Aorta (tissue), 5 donors: ENCODE data around the gene PDE2A. TPM values are rescaled to one million over a fixed set of nuclear protein-coding genes. Genes with fewer than 3 reads are reported as not detected.
A peak's percentile ranks its signal among the peaks of the same experiment; 100 is the strongest.

Source experiments
- ATAC-seq: fragments of 200-7000 bp; cut with Tn5 transposase; one replicate; pipeline ENCODE4 v1.9.1; 2022; ENCODE audit warnings: moderate library complexity; ENCODE audit not compliant: low FRiP score
- DNase-seq, 2 donors: peaks; one replicate each; pipeline ENCODE4 v3.0.0-alpha.2; 2020
- H3K27ac ChIP-seq, 2 donors: one replicate each; pipeline ENCODE4 v1.5.1; 2013; ENCODE audit warnings: low read length in 2 of 2, mild to moderate bottlenecking in 2 of 2, moderate library complexity in 2 of 2, control low read depth in 1 of 2, inconsistent platforms in 1 of 2, low read depth in 1 of 2
- H3K27me3 ChIP-seq, 2 donors: one replicate each; pipeline ENCODE4 v1.6.1; 2013; ENCODE audit warnings: control low read depth in 1 of 2, low read length in 1 of 2, mild to moderate bottlenecking in 1 of 2, moderate library complexity in 1 of 2; ENCODE audit not compliant: insufficient read depth in 2 of 2, control insufficient read depth in 1 of 2
- H3K36me3 ChIP-seq, 2 donors: one replicate each; pipeline ENCODE4 v1.6.1; 2013; ENCODE audit warnings: control low read depth in 1 of 2, low read length in 1 of 2, mild to moderate bottlenecking in 1 of 2; ENCODE audit not compliant: insufficient read depth in 2 of 2, control insufficient read depth in 1 of 2
- H3K4me1 ChIP-seq, 2 donors: one replicate each; pipeline ENCODE4 v1.6.1; 2013; ENCODE audit warnings: low read length in 2 of 2, control low read depth in 1 of 2, mild to moderate bottlenecking in 1 of 2, moderate library complexity in 1 of 2; ENCODE audit not compliant: insufficient read depth in 2 of 2, control insufficient read depth in 1 of 2
- H3K4me3 ChIP-seq, 2 donors: one replicate each; pipeline ENCODE4 v1.5.1; 2013; ENCODE audit warnings: low read length in 2 of 2, control low read depth in 1 of 2, mild to moderate bottlenecking in 1 of 2
- H3K9me3 ChIP-seq: one replicate; pipeline ENCODE4 v1.6.1; 2013; ENCODE audit warnings: mild to moderate bottlenecking, low read length; ENCODE audit not compliant: control insufficient read depth
- WGBS, 2 donors: extraction: QIAGEN DNeasy Blood & Tissue Kit; methylation state at CpG; one replicate each; pipeline ENCODE4 v1.1.7; 2013; 5-methylcytosine and 5-hydroxymethylcytosine counted together
- intact Hi-C, 2 donors: fragments of 100-400 bp; cut with DNase I; formaldehyde crosslinking; loops; one replicate each; pipeline versions ENCODE4 v1.14.2 to v1.15.0; 2022
- polyA plus RNA-seq, 2 donors: library from polyadenylated mRNA; stranded (reverse); fragments of 200-250 nt; gene quantifications; one replicate each; pipeline ENCODE4 v1.2.3, GENCODE V29; 2013
- total RNA-seq, 2 donors: library from RNA; stranded (reverse); fragmentation: NEBNext Ultra II Directional; extraction: Animal tissue kit (Norgen Biotek cat#: 25700); gene quantifications; one replicate each; pipeline ENCODE4 v1.2.1, GENCODE V29; 2021
- donor health status: healthy with polysubstance abuse.
- donor health status: Bipolar disorder and iron deficiency.
- donor health status: DM: no; HTN: no; CAD: no.
- donor health status: DM: no; HTN: no; CAD: no.
- donor health status: DM: yes; HTN: yes; CAD: no.

Gene PDE2A
- total and polyA plus RNA-seq, 4 donors: 0.38 to 80.8 (median 27.2) TPM

DNA sequence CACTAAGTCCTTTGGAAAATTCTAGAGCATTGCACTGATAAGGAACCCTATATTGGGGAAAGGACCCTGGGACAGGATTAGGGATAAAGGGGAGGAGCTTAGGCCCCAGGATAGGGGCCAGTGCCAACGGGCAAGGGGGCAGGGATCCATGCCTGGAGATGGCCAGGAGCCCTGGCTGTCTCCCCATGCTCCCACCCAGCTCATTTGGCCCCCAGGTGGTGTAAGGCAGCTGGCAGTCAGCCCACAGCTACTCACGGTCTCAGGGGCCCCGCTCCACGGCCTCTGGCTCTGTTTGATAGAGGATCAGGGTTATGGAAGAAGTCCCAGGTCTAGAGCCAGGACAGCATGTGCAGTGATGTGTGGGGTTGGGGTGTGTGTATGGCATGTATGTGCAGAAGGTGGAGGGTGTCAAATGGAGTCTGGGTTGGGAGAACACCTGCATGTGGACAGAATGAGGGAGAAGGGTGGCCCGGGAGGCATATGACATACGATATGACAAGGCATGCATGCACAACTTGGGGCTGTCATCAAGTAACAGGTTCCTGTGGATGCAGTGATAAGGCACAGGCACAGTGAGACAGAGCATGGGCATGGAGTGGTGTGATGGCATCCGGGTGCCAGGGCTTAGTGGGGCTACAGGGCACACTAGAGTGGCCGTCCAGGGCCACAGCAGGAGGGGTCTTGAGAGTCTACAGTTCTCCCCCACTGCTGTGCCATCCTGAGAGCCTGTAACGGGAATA lies 18.4 kb upstream of the PDE2A start:
- Histone ChIP-seq H3K36me3 (peaks cover 0 to 5% of the 10 kb centered on the region in 2 donors), H3K9me3 (no peaks in the 10 kb centered on the region), H3K4me3 (no peak overlapping the region), H3K27me3 (no peaks in the 10 kb centered on the region), H3K27ac (no peak overlapping the region), H3K4me1 (no peaks in the 10 kb centered on the region)
- whole genome bisulfite sequencing, 2 donors: 63 to 74% methylated on average over 9 of the region's 9 CpGs
- ATAC-seq (no peak), DNase-seq (no peak)
- intact Hi-C loops: no loop called here

DNA sequence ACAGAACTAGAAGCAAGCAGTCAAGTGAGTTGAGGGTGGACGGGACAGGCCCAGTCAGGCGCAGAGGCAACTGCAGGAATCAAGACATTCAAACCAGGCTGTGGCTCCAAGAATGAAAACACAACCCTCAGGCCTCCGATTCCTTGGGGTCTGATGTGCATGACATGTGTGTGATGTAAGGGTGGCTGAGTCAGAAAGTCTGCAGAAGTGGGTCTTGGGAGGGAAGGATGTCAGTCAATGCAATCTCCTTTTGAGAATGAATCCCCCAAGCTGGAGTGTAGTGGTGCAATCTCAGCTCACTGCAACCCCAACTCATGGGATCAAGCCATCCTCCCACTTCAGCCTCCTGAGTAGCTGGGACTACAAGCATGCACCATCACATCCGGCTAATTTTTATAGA lies 15.9 kb upstream of the PDE2A start:
- Histone ChIP-seq H3K36me3 (peaks cover 0 to 6% of the 10 kb centered on the region in 2 donors), H3K27me3 (no peaks in the 10 kb centered on the region), H3K9me3 (no peaks in the 10 kb centered on the region), H3K4me3 (no peak overlapping the region), H3K4me1 (no peaks in the 10 kb centered on the region), H3K27ac (no peak overlapping the region)
- 82 to 88% methylated on average over 4 of the region's 4 CpGs for WGBS, 2 donors
- intact Hi-C loops: no loop called here
- no peak for DNase-seq
- ATAC-seq: no peak

DNA sequence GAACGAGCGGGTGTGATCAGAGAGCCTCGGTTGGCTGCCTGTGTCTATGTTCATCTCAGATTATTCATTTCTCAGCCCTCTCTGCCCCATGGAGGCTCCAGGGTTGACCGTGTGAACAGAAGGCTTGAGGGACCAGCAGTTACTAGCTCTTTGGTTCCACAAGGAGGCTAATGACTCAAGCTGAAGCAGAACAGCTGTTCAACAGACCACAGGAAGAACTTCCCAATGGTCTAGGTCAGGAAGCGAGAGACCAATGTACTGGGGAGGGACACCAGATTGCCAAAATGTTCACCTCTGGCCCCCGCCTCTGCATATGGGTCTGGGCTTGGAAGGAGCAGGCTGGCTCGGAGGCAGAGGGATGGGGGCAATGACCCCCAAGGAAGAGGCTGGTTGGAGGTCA lies 14.7 kb upstream of the PDE2A start:
- DNase-seq (no peak), ATAC-seq (no peak)
- no peak overlapping the region for H3K27ac ChIP-seq
- no peaks in the 10 kb centered on the region for H3K27me3 ChIP-seq
- H3K4me1 ChIP-seq: no peaks in the 10 kb centered on the region
- intact Hi-C loops: no loop called here
- 90 to 93% methylated on average over 7 of the region's 7 CpGs for WGBS, 2 donors
- no peaks in the 10 kb centered on the region for H3K9me3 ChIP-seq
- peaks cover 0 to 4% of the 10 kb centered on the region in 2 donors for H3K36me3 ChIP-seq
- no peak overlapping the region for H3K4me3 ChIP-seq

DNA sequence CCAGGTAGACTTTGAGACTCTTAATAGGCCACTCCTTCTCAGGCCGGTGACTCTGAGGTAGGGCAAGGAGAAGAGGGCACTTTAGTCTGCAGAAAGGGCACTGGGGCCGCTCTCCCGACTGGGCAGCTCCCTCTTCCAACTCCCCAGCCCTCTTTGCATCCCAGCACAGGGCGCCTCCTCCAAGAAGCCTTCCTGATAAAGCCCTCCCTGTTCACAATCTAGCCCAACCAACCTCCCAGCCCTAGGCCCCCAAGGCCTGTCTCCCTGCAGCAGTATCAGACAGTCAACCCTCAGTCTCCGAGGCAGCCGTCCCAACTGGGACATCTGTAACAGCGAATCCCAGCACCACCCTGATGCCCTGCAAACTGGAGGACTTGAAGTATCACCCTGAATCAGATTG lies 14.3 kb upstream of the PDE2A start:
- Histone ChIP-seq H3K27ac (no peak overlapping the region), H3K27me3 (no peaks in the 10 kb centered on the region), H3K36me3 (peaks cover 0 to 4% of the 10 kb centered on the region in 2 donors), H3K4me1 (no peaks in the 10 kb centered on the region), H3K9me3 (no peaks in the 10 kb centered on the region), H3K4me3 (no peak overlapping the region)
- ATAC-seq (no peak), DNase-seq (no peak)
- WGBS, 2 donors: 94 to 97% methylated on average over 6 to 7 of the region's 7 CpGs
- intact Hi-C loops: no loop called here

DNA sequence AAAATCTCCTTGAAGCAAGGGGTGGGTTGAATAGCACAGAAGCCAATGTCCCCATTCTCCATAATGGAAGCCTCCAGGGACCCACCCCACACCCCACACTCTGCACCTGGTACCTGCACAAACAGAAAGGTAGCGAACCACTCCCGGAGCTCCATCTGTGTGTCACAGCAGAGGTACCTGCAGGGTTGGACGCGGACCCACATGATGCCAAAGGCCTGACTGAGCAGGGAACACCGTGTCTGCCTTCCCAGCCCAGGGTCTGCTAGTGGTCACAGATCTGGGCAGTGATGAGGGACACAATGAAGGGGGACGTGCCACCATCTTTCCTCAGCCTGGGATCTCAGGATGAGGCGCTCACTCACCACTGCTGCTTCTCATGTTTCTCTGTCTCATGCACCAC lies 13.1 kb upstream of the PDE2A start:
- 86 to 90% methylated on average over 7 of the region's 7 CpGs for WGBS, 2 donors

DNA sequence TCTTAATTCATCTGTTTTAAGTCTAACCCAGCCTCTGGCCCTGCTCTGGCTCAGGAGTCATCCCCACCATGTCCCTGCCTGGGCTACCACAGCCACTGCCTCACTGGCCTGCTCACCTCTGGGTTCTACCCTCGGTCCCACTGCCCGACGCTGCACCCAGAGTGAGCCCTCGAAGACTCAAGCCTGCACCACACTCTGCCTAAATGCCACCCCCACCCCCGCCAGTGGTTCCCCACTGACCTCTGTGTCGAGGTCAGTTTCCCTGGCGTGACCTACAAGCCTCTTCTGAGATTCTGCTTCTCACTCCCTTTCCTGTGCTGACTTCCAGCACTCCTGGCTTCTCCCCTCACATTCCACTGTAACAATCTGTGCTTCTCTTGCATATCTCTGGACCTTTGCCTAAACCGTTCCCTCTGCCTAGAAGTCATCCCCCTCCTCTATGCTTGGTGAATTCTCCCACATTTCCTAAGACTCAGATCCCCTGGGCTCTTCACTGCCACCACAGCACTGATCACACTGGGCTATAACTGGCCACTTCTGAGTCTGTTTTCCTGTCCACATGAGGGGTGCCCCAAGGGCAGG lies 12.5 kb upstream of the PDE2A start:
- no peak overlapping the region for H3K27ac ChIP-seq
- H3K36me3 ChIP-seq: peaks cover 0 to 1% of the 10 kb centered on the region in 2 donors
- no peak overlapping the region for H3K4me3 ChIP-seq
- no peaks in the 10 kb centered on the region for H3K4me1 ChIP-seq
- ATAC-seq (no peak), DNase-seq (no peak)
- no peaks in the 10 kb centered on the region for H3K27me3 ChIP-seq
- no peaks in the 10 kb centered on the region for H3K9me3 ChIP-seq
- WGBS, 2 donors: 76% methylated on average over 8 of the region's 8 CpGs
- intact Hi-C loops: no loop called here

More for the DNA sequence above, 13.1 kb upstream of the PDE2A start:
- peaks cover 0 to 1% of the 10 kb centered on the region in 2 donors for H3K36me3 ChIP-seq
- H3K4me3 ChIP-seq: no peak overlapping the region
- intact Hi-C loops: no loop called here
- no peaks in the 10 kb centered on the region for H3K9me3 ChIP-seq
- no peaks in the 10 kb centered on the region for H3K27me3 ChIP-seq
- no peaks in the 10 kb centered on the region for H3K4me1 ChIP-seq
- H3K27ac ChIP-seq: no peak overlapping the region
- DNase-seq (no peak), ATAC-seq (no peak)

DNA sequence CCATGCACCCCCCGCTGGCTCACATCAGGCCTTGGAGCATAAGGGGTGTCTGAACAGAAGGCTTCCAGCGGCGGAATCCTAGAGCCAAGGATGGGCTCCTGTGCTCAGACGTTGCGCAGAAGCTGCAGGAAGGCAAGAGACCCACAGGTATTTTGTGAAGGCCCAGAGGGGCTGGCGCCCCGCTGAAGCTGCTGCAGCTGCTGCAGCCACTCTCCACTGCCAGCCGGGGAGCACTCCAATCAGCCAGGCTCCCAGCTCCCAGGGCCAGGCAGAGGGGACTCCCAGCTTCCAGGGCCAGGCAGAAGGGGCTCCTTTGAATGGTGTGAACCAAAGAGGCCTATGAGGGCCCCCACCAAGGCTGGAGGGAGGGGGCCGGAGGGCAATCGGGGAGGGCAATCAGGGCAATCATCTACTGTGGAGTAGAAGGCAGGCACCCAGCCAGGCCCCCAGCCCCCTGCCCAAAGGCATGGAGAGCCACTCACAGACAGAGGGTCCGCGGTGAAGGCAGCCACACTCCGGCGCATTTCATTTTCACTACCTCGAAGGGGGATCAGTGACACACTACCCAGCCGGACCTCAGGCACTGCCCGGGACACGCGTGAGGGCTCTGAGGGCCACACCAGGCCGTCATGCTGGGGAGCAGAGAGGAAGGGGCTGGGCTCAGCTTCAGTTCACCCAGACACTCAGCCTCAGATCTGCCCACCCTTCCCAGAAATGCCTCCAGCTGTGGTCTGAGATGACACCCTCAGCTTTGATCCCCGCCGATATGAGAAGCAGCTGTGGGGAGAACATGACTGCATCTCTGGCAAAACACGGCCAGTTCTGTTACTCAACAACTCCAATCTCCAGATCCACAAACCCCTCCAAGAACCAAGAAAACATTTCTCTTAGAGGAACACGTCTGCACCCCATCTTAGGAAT lies 11.6 kb upstream of the PDE2A start:
- 81 to 82% methylated on average over 24 of the region's 24 CpGs for WGBS, 2 donors
- H3K9me3 ChIP-seq: no peaks in the 10 kb centered on the region
- no peak overlapping the region for H3K4me3 ChIP-seq
- DNase-seq (no peak), ATAC-seq (peak; percentile 23)
- H3K4me1 ChIP-seq: no peaks in the 10 kb centered on the region
- intact Hi-C loops: loop anchor here in 1 of 2 donors (2.0 kb wide), 1 partner anchor 99 kb away; no protein-coding TSS in a partner anchor
- H3K27ac ChIP-seq: no peak overlapping the region
- peaks cover 0 to 1% of the 10 kb centered on the region in 2 donors for H3K36me3 ChIP-seq
- H3K27me3 ChIP-seq: no peaks in the 10 kb centered on the region

DNA sequence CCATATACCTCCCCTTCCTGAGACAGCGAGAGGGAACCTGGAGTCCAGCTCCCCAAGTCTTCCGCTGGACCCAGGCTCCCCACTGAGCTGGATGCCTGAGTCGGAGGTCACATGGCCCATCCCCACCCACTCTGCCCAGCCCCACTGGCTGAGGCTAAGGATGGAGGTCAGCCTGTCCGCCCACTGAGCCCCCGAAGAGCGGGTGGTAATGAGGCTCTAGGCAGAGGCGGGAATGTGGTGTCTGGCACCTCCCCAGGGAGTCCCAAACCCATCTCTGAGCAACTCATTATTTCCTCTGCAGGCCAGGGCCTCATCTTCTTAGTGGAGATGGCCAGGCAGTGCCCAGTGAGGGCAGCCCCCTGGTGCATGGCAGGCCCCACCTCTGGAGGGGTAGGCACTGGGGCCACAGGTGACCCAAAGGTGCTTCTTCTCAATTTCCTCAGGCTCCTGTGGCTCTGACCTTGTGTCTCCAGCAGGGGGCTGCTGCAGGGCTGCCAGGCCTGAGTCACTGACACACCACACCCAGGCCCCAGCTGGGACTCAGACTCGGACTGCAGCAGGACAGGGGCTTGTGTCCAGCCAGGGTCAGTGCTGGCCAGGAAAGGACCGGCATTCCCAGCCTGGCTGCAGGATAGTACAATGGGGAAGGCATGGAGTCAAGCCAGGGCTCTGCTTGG lies 10.2 kb upstream of the PDE2A start:
- Histone ChIP-seq H3K27me3 (no peaks in the 10 kb centered on the region), H3K27ac (no peak overlapping the region), H3K9me3 (no peaks in the 10 kb centered on the region), H3K36me3 (peaks cover 0 to 1% of the 10 kb centered on the region in 2 donors), H3K4me1 (no peaks in the 10 kb centered on the region), H3K4me3 (no peak overlapping the region)
- intact Hi-C loops: loop anchor here (2.0 to 5.0 kb wide), 2 partner anchors 98 to 212 kb away; no protein-coding TSS in a partner anchor
- 60 to 63% methylated on average over 9 of the region's 9 CpGs for WGBS, 2 donors
- peak; percentile 68 for ATAC-seq
- DNase-seq: peak; percentile 82 to 90
